ENCODE data around the gene SCNN1B. TPM values are rescaled to one million over a fixed set of nuclear protein-coding genes. Genes with fewer than 3 reads are reported as not detected.

Gene SCNN1B
- total and polyA plus RNA-seq, 10 donors = 0.80 to 6.3 (median 2.9) TPM

DNA sequence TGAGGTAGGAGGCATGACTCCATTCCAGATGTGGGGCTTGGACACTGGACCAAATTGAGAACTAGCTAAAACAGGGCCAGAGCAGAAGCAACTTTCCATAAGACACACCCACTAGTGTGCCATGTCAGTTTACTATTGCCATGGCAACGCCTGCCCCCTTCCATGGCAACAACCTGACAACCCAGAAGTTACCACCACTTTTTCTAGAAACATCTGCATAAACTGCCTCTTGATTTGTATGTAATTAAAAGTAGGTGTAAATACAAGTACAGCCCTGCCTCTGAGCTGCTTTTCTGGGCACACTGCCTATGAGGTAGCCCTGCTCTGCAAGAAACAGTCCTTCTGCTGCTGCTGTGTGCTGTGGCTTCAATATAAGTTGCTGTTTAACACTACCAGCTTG, 19.5 kb upstream of the SCNN1B start:
- H3K27me3 ChIP-seq (replicated peaks in 1 of 7) = peaks cover 0 to 45% (median 12%) of the 10 kb centered on the region in 7 donors
- H3K27ac ChIP-seq = no peak overlapping the region
- no peaks in the 10 kb centered on the region for H3K9me3 ChIP-seq
- intact Hi-C loops (cut with DNase I; ENCODE audit: low total_unique reads) = no loop called here
- no peaks in the 10 kb centered on the region for H3K36me3 ChIP-seq
- 43 to 80% (median 71%) methylated on average over 1 of the region's 1 CpG for whole genome bisulfite sequencing, 5 donors
- no peaks in the 10 kb centered on the region for H3K4me1 ChIP-seq
- DNase-seq = no peak
- TF ChIP-seq POLR2A (IDR thresholded peaks at IDR 0.05) (no peak), POLR2AphosphoS5 (IDR thresholded peaks at IDR 0.05) (no peak)
- TF ChIP-seq, protein P1, sequence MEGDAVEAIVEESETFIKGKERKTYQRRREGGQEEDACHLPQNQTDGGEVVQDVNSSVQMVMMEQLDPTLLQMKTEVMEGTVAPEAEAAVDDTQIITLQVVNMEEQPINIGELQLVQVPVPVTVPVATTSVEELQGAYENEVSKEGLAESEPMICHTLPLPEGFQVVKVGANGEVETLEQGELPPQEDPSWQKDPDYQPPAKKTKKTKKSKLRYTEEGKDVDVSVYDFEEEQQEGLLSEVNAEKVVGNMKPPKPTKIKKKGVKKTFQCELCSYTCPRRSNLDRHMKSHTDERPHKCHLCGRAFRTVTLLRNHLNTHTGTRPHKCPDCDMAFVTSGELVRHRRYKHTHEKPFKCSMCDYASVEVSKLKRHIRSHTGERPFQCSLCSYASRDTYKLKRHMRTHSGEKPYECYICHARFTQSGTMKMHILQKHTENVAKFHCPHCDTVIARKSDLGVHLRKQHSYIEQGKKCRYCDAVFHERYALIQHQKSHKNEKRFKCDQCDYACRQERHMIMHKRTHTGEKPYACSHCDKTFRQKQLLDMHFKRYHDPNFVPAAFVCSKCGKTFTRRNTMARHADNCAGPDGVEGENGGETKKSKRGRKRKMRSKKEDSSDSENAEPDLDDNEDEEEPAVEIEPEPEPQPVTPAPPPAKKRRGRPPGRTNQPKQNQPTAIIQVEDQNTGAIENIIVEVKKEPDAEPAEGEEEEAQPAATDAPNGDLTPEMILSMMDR (IDR thresholded peaks at IDR 0.05 in 8 of 11, conservative IDR thresholded peaks at IDR 0.05 in 3 of 11) = no peak
- H3K4me3 ChIP-seq = no peak overlapping the region

DNA sequence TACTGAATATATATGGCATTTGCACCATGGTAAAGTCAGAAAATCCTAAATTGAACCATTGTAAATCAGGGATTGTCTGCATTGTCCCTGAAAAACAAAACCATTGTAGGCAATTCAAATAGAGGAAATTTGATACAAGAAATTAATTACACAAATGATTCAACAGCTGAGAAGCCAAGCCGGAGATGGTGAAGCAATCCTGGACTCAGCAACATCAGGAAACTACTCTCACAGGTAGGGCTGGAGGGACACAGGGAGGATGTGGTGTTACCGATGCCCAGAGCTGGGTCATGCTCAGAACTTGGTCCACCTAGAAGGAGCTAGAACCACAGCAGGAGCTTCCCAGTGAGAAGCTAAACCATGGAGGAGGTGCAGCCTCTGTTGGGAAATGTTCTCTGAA, 18.5 kb upstream of the SCNN1B start:
- Histone ChIP-seq H3K9me3 (peaks cover 0 to 3% (median 0%) of the 10 kb centered on the region in 8 donors), H3K4me3 (no peak overlapping the region), H3K27me3 (replicated peaks in 1 of 7) (peaks cover 0 to 45% (median 12%) of the 10 kb centered on the region in 7 donors), H3K36me3 (no peaks in the 10 kb centered on the region), H3K4me1 (no peaks in the 10 kb centered on the region), H3K27ac (no peak overlapping the region)
- TF ChIP-seq, protein P1 (IDR thresholded peaks at IDR 0.05 in 8 of 11, conservative IDR thresholded peaks at IDR 0.05 in 3 of 11) = no peak
- TF ChIP-seq POLR2A (IDR thresholded peaks at IDR 0.05) = no peak
- TF ChIP-seq POLR2AphosphoS5 (IDR thresholded peaks at IDR 0.05) = no peak
- DNase-seq = no peak
- 79 to 92% (median 88%) methylated on average over 2 of the region's 2 CpGs for WGBS, 5 donors
- intact Hi-C loops (cut with DNase I; ENCODE audit: low total_unique reads) = no loop called here

DNA sequence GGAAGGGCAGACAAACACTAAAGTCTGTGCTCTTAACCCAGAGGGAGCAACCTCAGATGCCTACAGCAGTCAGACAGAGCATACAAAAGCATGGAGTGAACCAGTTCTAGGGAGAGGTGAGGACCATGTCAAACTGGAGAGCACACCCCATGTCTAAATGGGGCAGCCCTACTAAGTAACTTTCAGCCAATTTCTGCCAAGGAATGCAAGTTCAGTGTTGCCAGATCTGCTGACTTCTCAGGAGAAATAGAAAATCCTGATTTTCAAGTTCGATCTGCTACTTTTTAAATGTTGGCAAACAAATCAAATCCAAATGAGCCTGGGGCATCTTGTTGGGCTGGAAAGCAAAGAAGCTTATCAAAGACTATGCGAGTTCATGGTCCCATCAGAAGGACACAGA, 17.5 kb upstream of the SCNN1B start:
- H3K9me3 ChIP-seq = peaks cover 0 to 5% (median 0%) of the 10 kb centered on the region in 8 donors
- no peak for DNase-seq
- no peaks in the 10 kb centered on the region for H3K4me1 ChIP-seq
- no peak overlapping the region for H3K4me3 ChIP-seq
- H3K27ac ChIP-seq = no peak overlapping the region
- TF ChIP-seq POLR2A (IDR thresholded peaks at IDR 0.05) (no peak), POLR2AphosphoS5 (IDR thresholded peaks at IDR 0.05) (no peak)
- TF ChIP-seq, protein P1 (IDR thresholded peaks at IDR 0.05 in 8 of 11, conservative IDR thresholded peaks at IDR 0.05 in 3 of 11) = no peak
- H3K27me3 ChIP-seq (replicated peaks in 1 of 7) = peaks cover 0 to 35% (median 12%) of the 10 kb centered on the region in 7 donors
- no peaks in the 10 kb centered on the region for H3K36me3 ChIP-seq
- 81 to 97% (median 91%) methylated on average over 2 of the region's 2 CpGs for WGBS, 5 donors
- intact Hi-C loops (cut with DNase I; ENCODE audit: low total_unique reads) = no loop called here

DNA sequence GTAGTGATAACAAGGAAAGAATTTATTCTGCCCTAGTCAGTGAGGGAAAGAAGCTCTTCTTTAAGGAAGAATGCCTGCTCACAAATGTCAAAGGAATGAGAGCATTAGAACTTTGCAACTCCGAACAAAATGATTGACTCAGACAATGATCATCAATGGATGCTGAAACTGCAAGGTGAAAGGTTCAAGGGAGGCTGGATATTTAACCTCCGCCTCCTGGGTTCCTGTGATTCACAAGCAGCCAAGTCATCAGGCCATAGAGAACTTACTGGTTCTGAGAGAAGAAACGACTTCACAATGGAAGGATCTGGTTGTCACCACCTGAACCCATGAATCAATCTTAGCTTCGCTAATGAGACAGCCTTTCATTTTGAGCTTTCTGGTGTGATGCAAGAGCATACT, 16.0 kb upstream of the SCNN1B start:
- Histone ChIP-seq H3K9me3 (peaks cover 0 to 5% (median 0%) of the 10 kb centered on the region in 8 donors), H3K27ac (no peak overlapping the region), H3K36me3 (no peaks in the 10 kb centered on the region), H3K4me3 (no peak overlapping the region), H3K27me3 (replicated peaks in 1 of 7) (peaks cover 0 to 23% (median 5%) of the 10 kb centered on the region in 7 donors), H3K4me1 (no peaks in the 10 kb centered on the region)
- TF ChIP-seq POLR2A (IDR thresholded peaks at IDR 0.05) (no peak), POLR2AphosphoS5 (IDR thresholded peaks at IDR 0.05) (no peak)
- TF ChIP-seq, protein P1 (IDR thresholded peaks at IDR 0.05 in 8 of 11, conservative IDR thresholded peaks at IDR 0.05 in 3 of 11) = no peak
- 63 to 79% (median 68%) methylated on average over 4 of the region's 4 CpGs for WGBS, 5 donors
- intact Hi-C loops (cut with DNase I; ENCODE audit: low total_unique reads) = no loop called here
- DNase-seq = no peak

Data from spleen (tissue), 11 donors.